HG03439 (cell line): ENCODE data around the gene PARP3.
A peak's percentile ranks its signal among the peaks of the same experiment; 100 is the strongest.

Experiments
- ATAC-seq: cut with Tn5 transposase; IDR thresholded peaks from one replicate; pipeline ENCODE4 v1.9.1; 2021; ENCODE audit warnings: mild to moderate bottlenecking, moderate library complexity; ENCODE audit not compliant: unreplicated experiment

Gene PARP3

GRCh38 chr3:51966016-51966415 is 23.9 kb downstream of the PARP3 start:
- no peak for ATAC-seq

GRCh38 chr3:51966486-51966885 is 24.3 kb downstream of the PARP3 start:
- no peak for ATAC-seq

- no peak for ATAC-seq
These were observed 24.8 kb downstream of the PARP3 start for GRCh38 chr3:51966922-51967383.

DNA sequence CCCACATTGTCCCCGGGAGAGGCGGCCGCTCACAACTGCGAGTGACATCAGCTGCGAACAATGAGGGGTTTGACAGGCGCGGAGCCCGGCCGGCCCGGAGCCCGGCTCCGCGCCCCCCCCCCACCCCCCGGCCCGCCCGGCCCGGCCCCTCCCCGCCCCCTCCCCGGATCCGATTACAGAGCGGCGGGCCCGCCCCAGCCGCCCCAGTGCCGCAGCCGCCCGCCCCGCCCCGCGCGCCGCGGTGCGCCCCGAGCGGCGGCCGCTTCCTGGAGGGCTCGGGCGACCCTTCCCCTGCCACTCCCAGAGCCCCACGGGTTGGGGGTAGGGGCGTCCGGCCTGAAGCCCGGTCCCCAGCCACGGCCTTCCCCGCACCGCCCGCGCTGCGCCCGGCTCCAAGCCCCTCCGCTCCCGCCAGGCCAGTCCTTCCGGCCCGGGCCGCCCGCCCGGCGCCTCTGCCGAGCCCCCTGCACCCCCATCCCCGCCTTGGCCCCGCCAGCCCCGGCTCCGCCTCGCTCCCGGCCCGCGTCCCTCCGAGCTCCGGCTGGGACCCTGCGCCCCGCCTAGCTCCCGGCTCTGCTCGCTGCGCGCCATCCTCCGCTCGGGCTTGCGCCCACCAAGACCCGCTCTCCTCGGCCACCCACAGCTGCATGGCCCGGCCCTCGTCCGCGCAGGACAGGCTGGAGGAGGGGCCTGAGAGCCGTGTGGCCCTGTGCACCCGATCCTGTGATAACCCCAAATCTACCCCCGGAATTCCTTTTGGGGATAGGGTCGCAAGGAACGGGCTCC is 25.4 kb downstream of the PARP3 start, which contains the start of gene PCBP4:
PCBP4 (minus strand) TSS at position 71 of the 786 bp plus-strand sequence. CDS start 6,214 bp downstream, outside the sequence.
- ATAC-seq: peak; percentile 49

DNA sequence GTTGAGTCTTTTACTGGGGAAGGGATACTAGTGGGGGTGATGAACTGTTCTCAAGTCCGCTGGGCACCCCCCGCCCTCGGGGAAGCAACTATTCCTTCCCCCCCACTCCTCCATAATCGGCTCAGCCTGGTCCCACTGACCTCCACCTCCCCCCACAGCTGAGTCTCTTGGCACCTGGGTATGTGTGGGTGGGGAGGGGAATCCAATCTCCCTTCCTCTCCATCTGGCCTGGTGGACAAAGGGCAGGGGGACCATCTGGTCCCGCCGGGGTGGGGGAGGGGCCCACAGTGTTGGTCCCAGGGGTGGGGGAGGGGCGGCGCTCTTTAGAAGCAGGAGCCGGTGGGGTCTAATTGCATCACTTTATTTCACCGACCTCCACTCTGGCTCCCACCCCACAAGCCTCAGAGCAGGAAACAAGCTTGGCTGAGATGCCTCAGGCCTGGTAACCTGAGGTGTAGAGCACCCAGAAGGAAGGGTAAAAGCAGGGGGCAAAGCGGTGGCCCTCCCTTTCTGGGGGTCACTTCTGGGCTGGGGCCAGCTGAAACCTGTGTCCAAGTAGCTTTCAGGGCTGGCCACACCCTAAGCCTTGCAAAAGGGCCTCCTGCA is 26.1 kb downstream of the PARP3 start:
- ATAC-seq: no peak

- ATAC-seq: no peak
These were observed 26.9 kb downstream of the PARP3 start for GRCh38 chr3:51968883-51969678.

DNA sequence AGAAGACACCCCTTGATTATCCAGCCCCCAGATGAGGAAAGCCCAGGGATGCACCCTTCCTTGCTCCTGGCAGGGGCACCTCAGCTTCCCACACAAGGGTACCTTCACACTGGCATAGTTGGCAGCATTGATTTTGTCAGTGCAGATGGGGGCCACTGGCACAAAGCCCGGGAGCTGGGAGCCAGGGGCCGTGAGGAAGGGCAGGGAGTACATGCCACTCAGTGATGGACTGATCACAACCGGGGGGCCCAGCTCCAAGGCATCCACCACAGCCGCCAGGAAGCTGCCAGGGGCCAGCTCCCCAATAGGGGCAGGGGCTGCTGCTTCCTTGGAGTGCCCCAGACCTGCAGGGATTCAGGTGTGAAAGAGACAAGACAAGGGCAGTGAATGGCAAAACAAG is 27.7 kb downstream of the PARP3 start:
- ATAC-seq: no peak

- ATAC-seq: no peak
These were observed 28.6 kb downstream of the PARP3 start for GRCh38 chr3:51970606-51971300.

- ATAC-seq: no peak
These were observed 29.2 kb downstream of the PARP3 start for GRCh38 chr3:51971350-51971749.

DNA sequence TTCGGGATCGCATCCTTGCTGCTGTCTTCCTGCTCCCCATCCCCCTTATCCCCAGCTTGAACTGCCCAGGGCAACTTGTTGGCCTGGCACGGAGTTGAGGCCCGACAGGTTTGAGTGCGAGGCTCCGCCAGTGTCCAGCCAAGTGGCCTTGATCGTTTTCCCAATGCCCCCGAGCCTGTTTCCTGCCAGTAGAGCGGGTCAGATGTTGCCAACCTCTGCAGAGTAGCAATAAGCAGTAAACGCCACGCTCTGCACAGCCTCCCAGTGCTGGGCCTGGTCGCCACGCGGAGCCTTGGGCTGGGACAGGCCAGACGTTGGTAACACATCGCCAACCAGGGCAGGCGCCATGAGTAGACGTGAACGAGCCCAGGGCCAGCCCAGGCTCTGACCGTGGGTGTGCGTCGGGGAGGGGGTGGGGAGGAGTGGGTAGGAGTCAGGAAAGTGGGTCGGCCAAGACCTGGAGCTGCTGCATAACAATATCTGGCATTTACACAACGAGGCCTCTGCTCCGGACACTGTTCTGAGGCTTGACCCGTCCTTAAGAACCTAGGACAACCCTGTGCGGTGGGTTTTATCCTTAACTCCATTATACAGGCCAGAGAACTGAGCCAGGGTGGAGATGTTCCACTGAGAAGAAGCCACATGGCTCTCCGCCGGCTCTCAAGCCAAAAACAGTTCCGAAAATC is 32.3 kb downstream of the PARP3 start:
- ATAC-seq: no peak

DNA sequence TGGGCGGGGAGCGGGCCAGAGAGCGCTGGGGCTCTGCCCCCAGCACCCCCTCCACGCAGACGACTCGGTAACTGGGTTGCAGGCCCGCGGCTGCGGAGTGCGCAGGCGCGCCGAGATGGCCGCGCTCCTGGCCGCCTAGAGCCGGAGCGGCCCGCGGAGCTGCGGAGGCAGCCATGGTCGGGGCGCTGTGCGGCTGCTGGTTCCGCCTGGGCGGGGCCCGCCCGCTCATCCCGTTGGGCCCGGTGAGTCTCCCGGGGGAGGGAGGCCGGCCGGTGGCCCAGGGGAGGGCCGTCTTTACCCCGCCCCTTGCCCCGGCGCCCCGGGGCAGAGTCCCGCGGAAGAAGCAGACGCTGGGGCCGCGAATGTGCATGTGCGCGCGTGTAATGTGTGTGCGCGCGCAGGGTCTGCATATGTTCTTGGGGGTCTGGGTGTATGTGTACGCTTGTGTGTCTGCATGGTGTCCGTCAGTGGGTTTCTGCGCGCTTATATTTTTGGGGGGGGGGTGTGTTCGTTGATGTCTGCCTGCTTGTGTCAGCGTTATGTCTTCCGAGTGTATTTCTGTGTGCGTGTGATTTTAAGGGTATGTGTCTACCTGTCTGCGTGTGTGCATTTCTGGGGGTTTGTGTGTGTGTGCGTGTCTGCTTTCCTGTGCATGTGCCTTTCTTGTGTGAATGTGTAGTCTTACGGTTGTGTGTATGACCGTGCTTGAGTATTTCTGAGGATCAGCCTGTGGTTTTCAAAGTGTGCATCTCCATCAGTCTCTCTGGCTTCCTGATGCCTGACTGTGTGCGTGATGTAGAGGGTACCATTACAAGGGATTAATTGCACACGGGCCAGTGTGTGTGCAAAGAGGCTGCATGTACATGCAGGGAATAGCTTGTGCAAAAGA is 33.0 kb downstream of the PARP3 start, which contains the start of gene ABHD14A:
ABHD14A (plus strand) TSS at position 102 of the 889 bp plus-strand sequence; CDS start at position 174, 72 bp downstream.
- ATAC-seq: no peak

DNA sequence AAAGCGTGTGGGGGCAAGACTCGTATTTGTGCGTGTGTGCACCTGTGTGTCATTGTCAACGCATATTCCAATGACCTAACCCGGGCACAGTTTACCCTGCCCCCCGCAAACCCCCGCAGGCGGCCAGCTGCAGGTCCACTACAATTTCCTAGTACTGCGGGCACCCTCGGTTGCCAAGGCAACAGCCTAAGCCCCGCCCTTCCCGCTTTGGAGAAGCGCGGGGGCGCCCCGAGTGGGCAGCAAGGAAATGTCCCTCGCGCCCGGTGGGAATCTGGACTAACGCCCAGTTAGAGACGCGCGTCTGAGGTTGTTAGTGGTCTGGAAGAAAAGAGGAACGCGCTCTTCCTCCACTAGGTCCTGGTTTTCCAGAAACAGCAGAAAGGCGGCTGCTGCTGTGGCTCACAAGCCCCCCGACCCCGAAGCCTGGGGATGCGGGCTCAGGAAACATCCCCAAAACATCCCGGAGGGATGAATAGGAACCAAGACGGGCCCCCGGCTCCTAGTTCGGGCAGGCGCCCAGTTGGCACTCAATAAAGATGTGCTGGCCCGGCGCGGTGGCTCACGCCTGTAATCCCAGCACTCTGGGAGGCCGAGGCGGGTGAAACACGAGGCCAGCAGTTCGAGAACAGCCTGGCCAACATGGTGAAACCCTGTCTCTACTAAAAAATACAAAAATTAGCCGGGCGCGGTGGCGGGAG is 33.8 kb downstream of the PARP3 start:
- no peak for ATAC-seq

DNA sequence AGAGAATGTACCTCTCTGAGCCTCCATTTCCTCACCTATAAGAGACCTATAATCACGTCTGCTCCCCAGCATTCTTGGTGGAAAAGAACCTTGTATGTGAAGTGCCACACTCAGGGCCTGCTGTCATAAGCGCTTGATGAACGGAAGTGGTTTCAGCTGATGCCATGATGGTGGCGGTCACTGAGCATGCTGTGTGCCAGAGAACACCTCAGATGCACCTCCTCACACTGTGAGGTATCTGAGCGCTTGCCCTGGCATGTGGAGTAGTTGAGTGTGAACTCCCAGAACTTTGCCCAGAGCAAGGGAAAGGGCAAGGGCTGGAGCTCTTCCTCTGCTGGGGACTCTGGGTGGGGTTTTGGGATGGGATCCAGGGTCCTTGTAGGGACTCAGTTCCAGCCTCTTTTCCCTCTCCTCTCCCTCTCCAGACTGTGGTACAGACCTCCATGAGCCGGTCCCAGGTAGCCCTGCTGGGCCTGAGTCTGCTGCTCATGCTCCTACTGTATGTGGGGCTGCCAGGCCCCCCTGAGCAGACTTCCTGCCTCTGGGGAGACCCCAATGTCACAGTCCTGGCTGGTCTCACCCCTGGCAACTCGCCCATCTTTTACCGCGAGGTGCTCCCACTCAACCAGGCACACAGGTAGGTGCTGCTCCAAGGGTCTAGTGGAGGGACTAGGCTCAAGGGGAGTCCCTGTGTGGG is 35.4 kb downstream of the PARP3 start:
- ATAC-seq: no peak

GRCh38 chr3:51978143-51978502 is 36.0 kb downstream of the PARP3 start:
- no peak for ATAC-seq

- ATAC-seq: no peak
These were observed 38.1 kb downstream of the PARP3 start for GRCh38 chr3:51980253-51980652.

DNA sequence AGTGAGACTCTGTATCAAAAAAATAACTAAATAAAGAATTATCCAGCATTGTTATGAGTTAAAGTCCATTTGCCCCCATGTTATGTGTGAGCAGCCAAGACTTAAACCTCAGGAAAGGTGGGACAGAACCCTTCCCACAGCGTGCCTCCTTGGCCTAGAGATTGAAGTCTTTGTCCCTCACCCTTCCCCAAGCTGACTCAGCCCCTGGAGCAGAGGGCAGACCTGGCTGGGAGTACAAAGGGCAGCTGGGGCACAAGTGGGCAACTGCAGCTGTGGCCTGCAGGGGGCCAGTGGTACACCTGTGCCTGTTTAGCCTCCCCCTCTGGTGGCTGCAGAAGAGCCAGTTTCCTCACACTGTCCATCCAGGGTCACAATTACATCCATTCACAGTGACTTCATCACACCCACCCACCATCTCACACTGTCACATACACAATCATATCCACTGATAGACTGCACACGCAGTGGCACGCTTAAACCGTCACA is 40.2 kb downstream of the PARP3 start:
- peak; percentile 41 for ATAC-seq

DNA sequence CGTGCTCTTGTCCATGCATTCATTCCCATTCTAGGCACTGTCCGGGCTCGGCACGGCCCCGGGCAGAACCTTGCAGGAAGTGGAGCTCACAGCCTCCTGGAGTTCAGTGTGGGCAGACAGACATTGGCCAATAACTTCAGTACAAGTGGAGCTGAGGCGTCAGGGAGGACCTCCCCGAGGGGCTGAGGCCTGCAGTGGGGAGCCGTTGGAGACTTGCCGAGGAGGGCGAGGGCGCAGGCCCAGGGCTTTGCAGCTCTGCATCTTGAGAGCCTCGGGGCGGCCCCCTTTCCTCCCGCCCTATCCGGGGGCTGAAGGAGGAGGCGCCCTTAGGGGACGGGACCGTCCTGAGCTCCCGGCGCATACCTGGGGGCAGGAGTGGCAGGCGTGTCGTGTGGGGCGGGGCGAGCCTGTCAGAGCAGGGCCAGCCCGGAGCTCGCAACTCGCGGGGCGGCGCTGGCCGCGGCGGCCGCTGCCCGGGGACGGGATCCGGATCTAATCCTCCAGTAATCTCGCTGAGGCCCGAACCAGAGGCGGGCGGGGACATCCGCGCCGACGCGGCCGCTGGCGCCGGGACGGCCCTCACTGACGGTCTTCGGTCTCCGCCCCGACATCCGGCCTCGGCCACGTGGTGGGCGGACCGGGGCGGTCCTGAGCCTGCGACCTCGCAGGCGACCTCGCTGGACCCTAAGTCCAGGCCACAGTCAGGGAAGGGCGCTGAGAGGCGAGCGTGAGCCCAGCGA is 40.8 kb downstream of the PARP3 start, which contains the start of gene ACY1:
ACY1 (plus strand) TSS at position 698 of the 740 bp plus-strand sequence. CDS start 530 bp downstream, outside the sequence.
- peak; percentile 65 for ATAC-seq
